Upper lobe of left lung (tissue), 4 donors: ENCODE results near the gene CDK5R1.

Source experiments
- CTCF ChIP-seq, 6 experiments: fragments of 450-650 bp in 4 of 6; fragments of 200-600 bp in 2 of 6; sonication (generic) in 2 of 6; IDR thresholded peaks; one replicate each; pipeline ENCODE4 v1.5.1; 2016 to 2019; ENCODE audit warnings: antibody characterized with exemption in 6 of 6
- POLR2A ChIP-seq, 4 donors: fragments of 450-650 bp; IDR thresholded peaks; one replicate each; pipeline ENCODE4 v1.5.1; 2016 to 2017; ENCODE audit warnings: antibody characterized with exemption in 4 of 4, mild to moderate bottlenecking in 2 of 4
- POLR2AphosphoS5 ChIP-seq, 2 donors: sonication (generic); formaldehyde crosslinking; IDR thresholded peaks; one replicate each; pipeline ENCODE4 v1.5.1; 2017; ENCODE audit warnings: antibody characterized with exemption in 2 of 2

- no peak for TF ChIP-seq CTCF (IDR thresholded peaks at IDR 0.05)
- TF ChIP-seq POLR2A (IDR thresholded peaks at IDR 0.05): no peak
- no peak for TF ChIP-seq POLR2AphosphoS5 (IDR thresholded peaks at IDR 0.05)
Observed at GRCh38 chr17:32519228-32520103, 32.7 kb downstream of the CDK5R1 start.
